PFSK-1 (cell line): ENCODE results near the gene ADCY1.

Source experiments
- FOXP2 ChIP-seq: optimal IDR thresholded peaks from 2 replicates; pipeline ENCODE3; 2011; ENCODE audit warnings: borderline replicate concordance, control low read depth, inconsistent platforms; ENCODE audit not compliant: insufficient read depth; ENCODE audit errors: extremely low read length, extremely low read depth
- POLR2AphosphoS5 ChIP-seq: IDR thresholded peaks from 2 replicates; pipeline ENCODE4 v1.6.1; 2012; ENCODE audit warnings: low read depth, mild to moderate bottlenecking, control low read depth, low read length, moderate library complexity
- SIN3A ChIP-seq: IDR thresholded peaks from 2 replicates; pipeline ENCODE4 v1.6.1; 2012; ENCODE audit warnings: mild to moderate bottlenecking, low read length, moderate library complexity, borderline replicate concordance; ENCODE audit not compliant: insufficient read depth
- TAF1 ChIP-seq: IDR thresholded peaks from 2 replicates; pipeline ENCODE4 v1.6.1; 2012; ENCODE audit warnings: low read length, control low read depth, borderline replicate concordance; ENCODE audit not compliant: insufficient read depth
- TF ChIP-seq, protein P1 (sequence below), 2 experiments: IDR thresholded peaks; 2 replicates each; pipeline versions ENCODE4 v1.6.1 to v1.8.0; 2011 to 2012; ENCODE audit warnings: low read depth in 2 of 2, low read length in 2 of 2, control low read depth in 1 of 2, inconsistent platforms in 1 of 2, mild to moderate bottlenecking in 1 of 2, moderate library complexity in 1 of 2; ENCODE audit not compliant: insufficient read depth in 1 of 2

The ADCY1 gene

DNA sequence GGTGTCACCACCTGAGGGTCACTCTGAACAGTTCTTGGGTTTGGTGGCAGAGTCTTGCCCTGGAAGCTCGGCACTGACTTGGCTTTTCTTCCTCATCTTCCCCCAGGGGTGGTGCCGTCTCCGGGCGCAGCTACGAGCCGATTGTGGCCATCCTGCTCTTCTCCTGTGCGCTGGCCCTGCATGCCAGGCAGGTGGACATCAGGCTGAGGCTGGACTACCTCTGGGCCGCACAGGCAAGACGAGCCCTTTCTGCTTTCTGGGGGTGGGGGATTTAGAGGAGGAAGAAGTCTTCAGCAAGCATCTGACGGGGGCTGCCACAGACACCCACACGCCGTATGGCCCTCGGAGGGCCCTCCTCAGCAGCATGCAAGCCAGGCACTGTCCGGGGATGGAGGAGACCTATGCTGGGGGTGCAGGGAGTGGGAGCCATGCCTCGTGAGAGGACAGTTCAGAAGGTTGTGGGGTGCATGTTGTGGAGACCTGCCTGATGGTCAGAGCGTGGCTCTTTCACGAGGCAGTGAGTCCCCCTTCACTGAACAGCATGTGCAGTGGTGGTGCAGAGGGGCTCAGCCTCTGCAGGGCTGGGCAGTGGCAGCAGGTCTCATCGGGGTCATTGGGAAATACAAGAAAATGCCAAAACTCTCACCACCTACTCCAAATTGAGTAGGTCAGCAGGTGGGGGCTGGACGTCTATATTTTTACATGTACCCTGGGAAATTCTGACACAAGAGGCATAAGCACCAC lies 112.4 kb downstream of the ADCY1 start:
- TF ChIP-seq, protein P1, sequence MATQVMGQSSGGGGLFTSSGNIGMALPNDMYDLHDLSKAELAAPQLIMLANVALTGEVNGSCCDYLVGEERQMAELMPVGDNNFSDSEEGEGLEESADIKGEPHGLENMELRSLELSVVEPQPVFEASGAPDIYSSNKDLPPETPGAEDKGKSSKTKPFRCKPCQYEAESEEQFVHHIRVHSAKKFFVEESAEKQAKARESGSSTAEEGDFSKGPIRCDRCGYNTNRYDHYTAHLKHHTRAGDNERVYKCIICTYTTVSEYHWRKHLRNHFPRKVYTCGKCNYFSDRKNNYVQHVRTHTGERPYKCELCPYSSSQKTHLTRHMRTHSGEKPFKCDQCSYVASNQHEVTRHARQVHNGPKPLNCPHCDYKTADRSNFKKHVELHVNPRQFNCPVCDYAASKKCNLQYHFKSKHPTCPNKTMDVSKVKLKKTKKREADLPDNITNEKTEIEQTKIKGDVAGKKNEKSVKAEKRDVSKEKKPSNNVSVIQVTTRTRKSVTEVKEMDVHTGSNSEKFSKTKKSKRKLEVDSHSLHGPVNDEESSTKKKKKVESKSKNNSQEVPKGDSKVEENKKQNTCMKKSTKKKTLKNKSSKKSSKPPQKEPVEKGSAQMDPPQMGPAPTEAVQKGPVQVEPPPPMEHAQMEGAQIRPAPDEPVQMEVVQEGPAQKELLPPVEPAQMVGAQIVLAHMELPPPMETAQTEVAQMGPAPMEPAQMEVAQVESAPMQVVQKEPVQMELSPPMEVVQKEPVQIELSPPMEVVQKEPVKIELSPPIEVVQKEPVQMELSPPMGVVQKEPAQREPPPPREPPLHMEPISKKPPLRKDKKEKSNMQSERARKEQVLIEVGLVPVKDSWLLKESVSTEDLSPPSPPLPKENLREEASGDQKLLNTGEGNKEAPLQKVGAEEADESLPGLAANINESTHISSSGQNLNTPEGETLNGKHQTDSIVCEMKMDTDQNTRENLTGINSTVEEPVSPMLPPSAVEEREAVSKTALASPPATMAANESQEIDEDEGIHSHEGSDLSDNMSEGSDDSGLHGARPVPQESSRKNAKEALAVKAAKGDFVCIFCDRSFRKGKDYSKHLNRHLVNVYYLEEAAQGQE (IDR thresholded peaks at IDR 0.05; ENCODE audit: insufficient read depth in 1 of 2, low read depth in 2 of 2, low read length in 2 of 2), result no peak
- TF ChIP-seq FOXP2, result no peak
- TF ChIP-seq TAF1, result no peak
- TF ChIP-seq SIN3A, result no peak
- TF ChIP-seq POLR2AphosphoS5, result no peak

DNA sequence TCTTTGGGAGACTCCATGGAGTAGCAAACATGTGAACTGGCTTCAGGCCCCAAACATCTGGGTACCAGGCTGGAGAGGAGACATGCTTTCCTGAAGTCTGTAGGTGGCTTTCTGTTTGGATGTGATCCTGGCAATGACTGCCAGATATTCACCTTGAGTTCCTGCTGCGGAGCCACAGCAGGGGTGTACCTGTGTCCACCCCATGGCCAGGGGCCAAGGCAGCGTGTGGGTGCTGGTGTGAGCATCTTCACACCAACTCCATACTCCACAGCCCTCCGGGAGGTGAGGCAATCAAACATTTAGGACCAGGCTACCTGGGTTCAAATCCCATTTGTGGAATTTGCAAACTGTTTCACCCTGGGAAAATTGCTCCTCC lies 113.0 kb downstream of the ADCY1 start:
- TF ChIP-seq FOXP2, result no peak
- TF ChIP-seq, protein P1 (IDR thresholded peaks at IDR 0.05; ENCODE audit: insufficient read depth in 1 of 2, low read depth in 2 of 2, low read length in 2 of 2), result no peak
- TF ChIP-seq SIN3A, result no peak
- no peak for TF ChIP-seq TAF1
- no peak for TF ChIP-seq POLR2AphosphoS5

DNA sequence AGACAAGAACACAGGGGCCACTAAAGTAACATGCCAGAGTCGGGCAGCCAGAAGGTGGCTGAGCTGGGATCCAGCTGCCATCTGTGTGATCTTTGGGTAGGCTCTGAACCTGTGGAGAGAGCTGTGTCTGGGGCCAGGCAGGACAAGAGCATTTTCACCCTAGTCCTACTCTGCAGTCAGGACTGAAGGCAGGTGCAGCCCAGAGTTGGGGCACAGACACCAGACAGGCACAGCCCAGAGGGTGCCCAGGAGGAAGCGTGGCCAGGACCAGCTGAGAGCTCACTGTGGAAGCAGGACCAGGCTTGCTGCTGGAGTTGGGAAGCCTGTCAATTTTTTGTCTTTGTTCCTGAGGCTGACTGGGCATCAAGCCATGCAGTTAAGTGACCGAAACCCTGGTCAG lies 113.6 kb downstream of the ADCY1 start:
- TF ChIP-seq POLR2AphosphoS5 (no peak), SIN3A (no peak), FOXP2 (no peak), TAF1 (no peak)
- TF ChIP-seq, protein P1 (IDR thresholded peaks at IDR 0.05; ENCODE audit: insufficient read depth in 1 of 2, low read depth in 2 of 2, low read length in 2 of 2), result no peak

DNA sequence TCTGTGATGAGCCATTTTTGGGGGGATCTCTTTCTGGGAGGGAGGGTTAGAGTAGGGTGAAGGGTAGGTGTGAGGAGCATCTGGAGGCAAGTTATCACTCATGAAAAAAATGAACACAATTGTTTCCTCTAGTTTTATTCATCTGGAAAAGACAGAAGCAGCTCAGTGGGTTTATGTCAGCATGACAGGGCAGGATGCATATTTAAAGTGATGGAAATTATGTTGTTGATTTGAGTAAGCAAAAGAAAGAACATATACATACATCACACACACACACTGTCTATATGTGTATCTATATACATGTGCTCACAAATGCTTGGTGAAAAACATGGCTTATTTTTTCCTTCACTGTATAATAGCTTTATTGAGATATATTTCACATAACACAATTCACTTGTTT lies 114.2 kb downstream of the ADCY1 start:
- no peak for TF ChIP-seq POLR2AphosphoS5

- TF ChIP-seq, protein P1 (IDR thresholded peaks at IDR 0.05; ENCODE audit: insufficient read depth in 1 of 2, low read depth in 2 of 2, low read length in 2 of 2), result no peak
- TF ChIP-seq POLR2AphosphoS5, result no peak
- TF ChIP-seq FOXP2, result no peak
- TF ChIP-seq SIN3A, result no peak
- no peak for TF ChIP-seq TAF1
These were observed 115.0 kb downstream of the ADCY1 start for GRCh38 chr7:45689011-45689796.
